ENCODE results near the gene MRGPRE. TPM values are rescaled to one million over a fixed set of nuclear protein-coding genes. Genes with fewer than 3 reads are reported as not detected.
"Not testable (repeated sequence)": the region's sequence is repeated elsewhere in the genome, so short reads cannot be mapped to it uniquely, and the experiment has no call there.

The MRGPRE gene
- total RNA-seq = not detected

DNA sequence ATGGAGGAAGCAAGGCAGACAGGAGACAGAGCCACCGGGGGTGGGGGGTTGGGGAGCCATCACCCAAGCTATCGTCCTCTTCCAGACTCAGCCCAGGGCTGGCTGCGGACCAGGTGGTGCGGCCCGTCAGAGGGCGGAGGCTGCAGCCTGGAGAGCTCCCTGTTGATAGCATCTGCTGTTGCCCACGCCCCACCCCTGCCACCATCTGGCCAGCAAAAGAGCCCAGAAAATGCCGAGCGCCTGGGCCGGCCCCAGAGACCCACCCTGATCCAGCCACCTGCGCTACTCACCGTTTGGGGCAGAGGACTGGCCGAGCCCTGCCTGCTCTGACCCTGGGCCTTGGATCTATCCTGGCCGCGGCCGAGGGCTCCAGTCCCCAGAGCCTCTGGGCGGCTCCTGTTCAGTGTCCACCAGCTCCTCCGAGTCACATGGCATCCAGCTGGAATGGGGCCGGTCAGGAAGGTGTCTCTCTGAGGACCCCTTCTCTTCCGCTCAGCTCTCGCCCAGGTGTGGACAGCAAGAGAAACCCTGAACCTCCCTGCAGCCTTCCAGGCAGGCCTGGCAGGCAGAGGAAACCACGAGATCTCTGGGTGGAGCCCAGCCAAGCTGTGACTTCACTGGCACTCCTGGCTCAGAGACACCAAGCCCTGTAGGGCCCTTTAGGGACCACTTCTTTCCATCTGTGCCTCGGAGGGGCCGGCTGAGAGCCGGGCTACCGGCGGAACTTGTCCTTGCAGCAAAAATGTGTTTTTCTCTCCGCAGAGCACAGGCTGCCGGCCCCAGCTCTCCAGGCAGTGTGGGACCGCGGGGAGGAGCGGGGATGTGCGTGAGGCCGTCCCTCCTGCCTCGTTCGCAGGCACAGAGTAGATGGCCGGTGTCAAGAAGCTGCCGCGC is at the start of gene MRGPRE:
TSS of gene MRGPRE (minus strand) at position 567 of the 894 bp plus-strand sequence. CDS start 3,618 bp downstream, outside the sequence.
- TF ChIP-seq CTCF (IDR thresholded peaks at IDR 0.05) = no peak

GRCh38 chr11:3281146-3281545 is 48.9 kb upstream of the MRGPRE start:
- DNase-seq (ENCODE audit: low spot score) = not testable (repeated sequence)

More for the DNA sequence above, at the start of gene MRGPRE:
- no peak for DNase-seq (ENCODE audit: low spot score)
- Histone ChIP-seq H3K9me3 (no peaks in the 10 kb centered on the region), H3K36me3 (no peaks in the 10 kb centered on the region), H3K27ac (no peak within 1 kb of the TSS), H3K4me3 (peak within 1 kb of the TSS; percentile 58), H3K27me3 (replicated peaks; ENCODE audit: insufficient read depth) (no peaks in the 10 kb centered on the region), H3K4me1 (ENCODE audit: control insufficient read depth in 1 of 2, low read depth in 2 of 2) (peaks cover 0 to 12% of the 10 kb centered on the region in 2 donors)
- ATAC-seq (ENCODE audit: insufficient number of reproducible peaks, low FRiP score, low read depth) = no peak

DNA sequence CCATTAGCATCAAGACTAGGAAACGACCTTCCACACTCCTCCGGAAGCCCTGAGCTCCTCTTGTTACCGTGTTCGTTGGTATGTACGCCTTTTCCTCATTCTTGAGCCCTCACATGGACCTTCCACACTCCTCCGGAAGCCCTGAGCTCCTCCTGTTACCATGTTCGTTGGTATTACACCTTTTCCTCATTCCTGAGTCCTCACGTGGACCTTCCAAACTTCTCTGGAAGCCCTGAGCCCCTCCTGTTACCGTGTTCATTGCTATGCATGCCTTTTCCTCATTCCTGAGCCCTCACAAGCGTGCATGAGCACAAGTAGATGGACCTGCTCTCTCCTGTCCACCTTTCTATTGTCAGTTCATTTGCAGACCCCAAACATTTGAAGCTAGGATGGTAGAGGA is 48.4 kb upstream of the MRGPRE start:
- not testable (repeated sequence) for H3K9me3 ChIP-seq; ATAC-seq (ENCODE audit: insufficient number of reproducible peaks, low FRiP score, low read depth); H3K27ac ChIP-seq; H3K27me3 ChIP-seq (replicated peaks; ENCODE audit: insufficient read depth); H3K36me3 ChIP-seq; DNase-seq (ENCODE audit: low spot score); H3K4me3 ChIP-seq; H3K4me1 ChIP-seq (ENCODE audit: control insufficient read depth in 1 of 2, low read depth in 2 of 2)

More at GRCh38 chr11:3281146-3281545, 48.9 kb upstream of the MRGPRE start:
- not testable (repeated sequence) for H3K9me3 ChIP-seq; H3K36me3 ChIP-seq; H3K4me1 ChIP-seq (ENCODE audit: control insufficient read depth in 1 of 2, low read depth in 2 of 2); H3K4me3 ChIP-seq; H3K27ac ChIP-seq; ATAC-seq (ENCODE audit: insufficient number of reproducible peaks, low FRiP score, low read depth); H3K27me3 ChIP-seq (replicated peaks; ENCODE audit: insufficient read depth)

- ATAC-seq (ENCODE audit: insufficient number of reproducible peaks, low FRiP score, low read depth); H3K27ac ChIP-seq; H3K9me3 ChIP-seq: not testable (repeated sequence)
Observed at GRCh38 chr11:3278922-3279321, 46.7 kb upstream of the MRGPRE start.

DNA sequence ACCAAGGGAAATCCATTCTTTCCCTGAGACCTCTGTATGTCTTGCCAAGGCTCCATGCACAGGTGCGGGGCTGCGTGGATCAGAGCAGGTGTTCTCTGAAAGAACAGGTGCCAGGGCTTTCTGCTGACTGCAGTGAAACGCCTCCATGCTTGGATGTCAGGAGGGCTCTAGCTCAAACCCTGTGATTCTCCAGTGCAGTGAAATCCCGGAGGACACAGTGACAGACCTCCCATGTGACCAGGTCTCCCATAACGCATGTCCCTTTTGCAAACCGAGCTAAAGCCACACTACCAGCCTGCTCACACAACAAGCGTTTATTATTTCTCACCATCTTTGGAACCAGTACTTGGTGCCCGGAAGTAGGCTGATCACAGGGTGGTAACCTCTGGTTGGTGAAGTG is 41.4 kb upstream of the MRGPRE start:
- H3K9me3 ChIP-seq; H3K4me1 ChIP-seq (ENCODE audit: control insufficient read depth in 1 of 2, low read depth in 2 of 2); H3K4me3 ChIP-seq; ATAC-seq (ENCODE audit: insufficient number of reproducible peaks, low FRiP score, low read depth); H3K27ac ChIP-seq; H3K36me3 ChIP-seq; H3K27me3 ChIP-seq (replicated peaks; ENCODE audit: insufficient read depth); DNase-seq (ENCODE audit: low spot score): not testable (repeated sequence)

More at GRCh38 chr11:3278922-3279321, 46.7 kb upstream of the MRGPRE start:
- not testable (repeated sequence) for DNase-seq (ENCODE audit: low spot score); H3K27me3 ChIP-seq (replicated peaks; ENCODE audit: insufficient read depth); H3K4me3 ChIP-seq; H3K4me1 ChIP-seq (ENCODE audit: control insufficient read depth in 1 of 2, low read depth in 2 of 2); H3K36me3 ChIP-seq

GRCh38 chr11:3262548-3262947 is 30.3 kb upstream of the MRGPRE start:
- H3K4me1 ChIP-seq (ENCODE audit: control insufficient read depth in 1 of 2, low read depth in 2 of 2); H3K36me3 ChIP-seq; H3K27me3 ChIP-seq (replicated peaks; ENCODE audit: insufficient read depth); DNase-seq (ENCODE audit: low spot score); H3K9me3 ChIP-seq; H3K27ac ChIP-seq; ATAC-seq (ENCODE audit: insufficient number of reproducible peaks, low FRiP score, low read depth); H3K4me3 ChIP-seq: not testable (repeated sequence)

- H3K27ac ChIP-seq; H3K27me3 ChIP-seq (replicated peaks; ENCODE audit: insufficient read depth); H3K36me3 ChIP-seq; ATAC-seq (ENCODE audit: insufficient number of reproducible peaks, low FRiP score, low read depth); H3K9me3 ChIP-seq; H3K4me1 ChIP-seq (ENCODE audit: control insufficient read depth in 1 of 2, low read depth in 2 of 2); H3K4me3 ChIP-seq; DNase-seq (ENCODE audit: low spot score): not testable (repeated sequence)
Observed at GRCh38 chr11:3261831-3262230, 29.6 kb upstream of the MRGPRE start.

GRCh38 chr11:3257509-3257908 is 25.3 kb upstream of the MRGPRE start:
- not testable (repeated sequence) for H3K9me3 ChIP-seq; H3K27me3 ChIP-seq (replicated peaks; ENCODE audit: insufficient read depth); H3K27ac ChIP-seq; H3K4me3 ChIP-seq; ATAC-seq (ENCODE audit: insufficient number of reproducible peaks, low FRiP score, low read depth); H3K36me3 ChIP-seq; H3K4me1 ChIP-seq (ENCODE audit: control insufficient read depth in 1 of 2, low read depth in 2 of 2); DNase-seq (ENCODE audit: low spot score)

DNA sequence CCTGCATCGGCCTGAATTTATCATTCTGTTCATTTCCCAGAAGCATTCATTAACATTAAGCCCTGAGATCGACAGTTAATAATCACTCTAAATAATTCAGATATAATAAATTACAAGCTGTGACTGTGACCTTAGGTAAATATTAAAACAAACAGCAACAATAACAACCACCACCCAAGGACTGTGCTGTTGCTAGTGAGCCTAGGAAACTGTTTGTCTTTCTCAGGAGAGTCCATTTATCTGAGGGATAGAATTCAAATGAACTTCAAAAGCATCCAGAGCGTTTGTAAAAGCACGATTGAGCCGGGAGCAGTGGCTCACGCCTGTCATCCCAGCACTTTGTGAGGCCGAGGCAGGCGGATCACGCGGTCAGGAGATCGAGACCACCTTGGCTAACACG is 23.0 kb upstream of the MRGPRE start:
- H3K27me3 ChIP-seq (replicated peaks; ENCODE audit: insufficient read depth) = not testable (repeated sequence)

GRCh38 chr11:3254773-3255172 is 22.6 kb upstream of the MRGPRE start:
- not testable (repeated sequence) for H3K36me3 ChIP-seq; H3K27me3 ChIP-seq (replicated peaks; ENCODE audit: insufficient read depth); H3K4me3 ChIP-seq; H3K27ac ChIP-seq; ATAC-seq (ENCODE audit: insufficient number of reproducible peaks, low FRiP score, low read depth); DNase-seq (ENCODE audit: low spot score); H3K4me1 ChIP-seq (ENCODE audit: control insufficient read depth in 1 of 2, low read depth in 2 of 2); H3K9me3 ChIP-seq

More for the DNA sequence above, 23.0 kb upstream of the MRGPRE start:
- H3K4me1 ChIP-seq (ENCODE audit: control insufficient read depth in 1 of 2, low read depth in 2 of 2); DNase-seq (ENCODE audit: low spot score); H3K27ac ChIP-seq; ATAC-seq (ENCODE audit: insufficient number of reproducible peaks, low FRiP score, low read depth); H3K9me3 ChIP-seq; H3K4me3 ChIP-seq; H3K36me3 ChIP-seq: not testable (repeated sequence)
